ENCODE measurements around the gene RSPH6A. TPM values are rescaled to one million over a fixed set of nuclear protein-coding genes. Genes with fewer than 3 reads are reported as not detected.
"Not testable (repeated sequence)": the region's sequence is repeated elsewhere in the genome, so short reads cannot be mapped to it uniquely, and the experiment has no call there.

Gene RSPH6A
- total RNA-seq, 1 donor from 2014 or later = 0.16 TPM

DNA sequence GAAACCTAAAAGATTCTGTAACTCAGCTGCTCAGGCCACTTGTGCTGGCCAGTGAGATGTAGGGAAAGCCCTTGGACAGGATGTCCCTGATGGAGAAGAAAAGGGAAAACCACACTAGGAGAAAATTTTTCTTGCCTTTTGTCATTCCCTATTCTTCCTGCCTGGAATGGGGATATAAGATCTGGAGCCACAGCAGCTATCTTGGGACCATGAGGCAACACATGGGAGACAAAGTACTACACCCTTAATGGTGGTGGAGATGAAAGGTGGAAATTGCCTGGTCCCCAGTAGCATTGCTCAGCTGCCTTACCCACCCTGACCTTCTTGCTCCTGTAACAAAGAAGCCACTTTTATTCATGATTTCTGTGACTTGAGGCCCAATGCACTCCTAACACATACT, 9.4 kb downstream of the RSPH6A start:
- intact Hi-C loops (cut with DNase I) = no loop called here
- DNase-seq (ENCODE audit: low spot score) = no peak

DNA sequence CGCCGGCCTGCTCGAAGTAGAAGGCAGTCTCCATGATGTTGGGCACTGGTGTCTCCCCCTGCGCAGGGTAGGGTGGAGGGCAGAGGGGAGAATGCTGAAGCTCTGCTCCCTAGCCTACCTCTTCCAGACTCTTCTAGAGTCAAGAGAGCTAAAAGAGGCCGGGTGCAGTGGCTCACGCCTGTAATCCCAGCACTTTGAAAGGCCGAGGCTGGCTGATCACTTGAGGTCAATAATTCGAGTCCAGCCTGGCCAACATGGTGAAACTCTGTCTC, 10.2 kb downstream of the RSPH6A start:
- intact Hi-C loops (cut with DNase I) = no loop called here
- DNase-seq (ENCODE audit: low spot score) = no peak

DNA sequence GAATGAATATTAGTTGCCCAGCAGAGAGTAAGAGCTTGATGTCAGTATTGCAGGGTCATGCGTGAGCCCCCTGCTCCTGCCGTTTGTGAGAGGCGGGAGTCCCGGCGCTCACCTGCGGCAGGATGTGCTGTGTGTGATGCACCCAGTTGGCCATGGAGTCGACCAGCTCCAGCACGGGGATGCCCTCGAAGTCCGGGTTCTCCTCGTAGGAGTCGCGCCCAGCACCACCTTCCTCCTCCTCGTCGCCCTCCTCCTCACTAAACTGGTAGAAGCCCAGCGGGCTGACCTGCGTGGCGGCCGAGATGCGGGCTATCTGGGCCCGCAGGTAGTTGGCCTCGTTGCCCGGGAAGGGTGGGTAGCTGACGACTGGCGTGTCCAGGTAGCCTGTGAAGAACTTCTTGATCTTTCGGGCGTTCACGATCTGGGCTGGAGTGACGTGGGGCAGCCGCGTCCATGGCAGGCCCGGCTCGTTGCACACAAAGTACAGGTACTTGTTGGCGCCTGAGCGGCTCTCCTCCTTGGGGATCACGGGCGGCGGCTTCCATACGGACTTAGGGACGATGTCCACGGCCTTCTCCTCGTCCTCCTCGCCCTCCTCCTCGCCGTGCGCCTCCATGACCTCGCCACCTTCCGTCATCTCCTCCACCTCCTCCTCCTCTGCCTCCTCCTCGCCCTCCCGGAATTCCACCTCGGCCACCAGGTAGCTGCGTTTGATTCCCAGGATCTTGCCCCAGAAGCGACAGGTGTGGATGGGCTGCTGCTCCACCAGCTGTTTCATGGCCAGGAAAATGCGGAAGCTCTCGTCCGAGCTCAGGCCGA, 10.8 kb downstream of the RSPH6A start:
- DNase-seq (ENCODE audit: low spot score) = no peak
- intact Hi-C loops (cut with DNase I) = no loop called here

DNA sequence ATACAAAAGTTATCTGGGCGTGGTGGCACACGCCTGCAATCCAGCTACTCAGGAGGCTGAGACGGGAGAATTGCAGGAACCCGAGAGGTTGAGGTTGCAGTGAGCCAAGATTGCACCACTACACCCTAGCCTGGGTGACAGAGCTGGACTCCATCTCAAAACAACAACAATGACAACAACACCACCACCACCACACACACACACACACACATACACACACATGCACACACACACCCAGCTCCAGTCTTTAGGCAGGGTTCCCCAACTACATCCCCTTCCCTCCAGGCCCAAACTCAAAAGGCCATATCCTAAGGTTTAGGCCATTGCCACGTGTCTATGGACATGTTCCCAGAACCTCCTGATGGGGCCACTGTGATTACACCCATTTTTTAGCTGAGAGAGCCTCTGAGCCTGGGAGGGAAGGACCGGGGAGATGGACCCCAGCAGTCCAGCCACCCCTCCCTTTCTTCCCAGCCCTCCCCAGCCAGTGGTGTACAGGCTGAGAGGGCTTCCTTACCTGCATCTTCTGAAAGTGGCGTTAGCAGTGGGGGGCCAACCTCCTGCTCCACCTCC, 13.4 kb downstream of the RSPH6A start:
- no peak for DNase-seq (ENCODE audit: low spot score)
- intact Hi-C loops (cut with DNase I) = no loop called here

DNA sequence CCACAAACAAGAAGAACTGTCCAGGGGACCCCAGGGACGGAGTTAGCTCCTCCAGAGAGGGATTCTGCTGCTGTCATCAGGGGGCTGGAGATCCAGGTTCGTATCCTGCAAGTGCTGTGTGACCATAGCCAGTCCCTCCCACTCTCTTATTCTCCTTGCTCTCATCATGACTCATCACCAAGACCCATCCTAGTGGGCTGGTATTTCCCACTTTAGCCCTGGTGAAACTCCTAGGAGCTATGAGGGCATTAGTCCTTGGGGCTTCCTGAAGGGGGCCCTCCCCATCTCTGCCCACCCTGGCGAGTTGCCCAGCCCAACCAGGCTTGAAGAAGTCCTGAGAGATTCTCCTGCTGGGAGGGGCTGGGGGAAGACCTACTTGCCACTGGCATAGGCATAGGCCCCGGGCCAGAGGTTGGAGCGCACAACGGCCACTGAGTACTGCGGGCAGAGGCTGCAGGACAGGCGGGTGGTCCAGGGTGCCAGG, 15.0 kb downstream of the RSPH6A start:
- DNase-seq (ENCODE audit: low spot score) = no peak
- intact Hi-C loops (cut with DNase I) = no loop called here

DNA sequence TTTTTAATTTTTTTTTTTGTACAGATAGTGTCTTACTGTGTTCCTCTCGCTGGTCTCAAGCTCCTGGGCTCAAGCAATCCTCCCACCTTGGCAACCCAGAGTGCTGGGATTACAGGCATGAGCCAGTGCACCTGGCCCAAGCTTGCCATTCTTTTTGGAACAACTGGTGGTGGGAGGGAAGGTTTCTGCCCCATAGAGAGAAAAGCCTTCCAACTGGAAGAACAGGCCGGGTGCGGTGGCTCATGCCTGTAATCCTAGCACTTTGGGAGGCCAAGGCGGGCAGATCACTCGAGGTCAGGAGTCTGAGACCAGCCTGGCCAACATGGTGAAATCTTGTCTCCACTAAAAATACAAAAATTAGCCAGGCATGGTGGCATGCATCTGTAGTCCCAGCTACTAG, 15.6 kb downstream of the RSPH6A start:
- intact Hi-C loops (cut with DNase I) = loop anchor here (1.0 to 5.0 kb wide), 2 partner anchors 29 to 37 kb away; no protein-coding TSS in a partner anchor

DNA sequence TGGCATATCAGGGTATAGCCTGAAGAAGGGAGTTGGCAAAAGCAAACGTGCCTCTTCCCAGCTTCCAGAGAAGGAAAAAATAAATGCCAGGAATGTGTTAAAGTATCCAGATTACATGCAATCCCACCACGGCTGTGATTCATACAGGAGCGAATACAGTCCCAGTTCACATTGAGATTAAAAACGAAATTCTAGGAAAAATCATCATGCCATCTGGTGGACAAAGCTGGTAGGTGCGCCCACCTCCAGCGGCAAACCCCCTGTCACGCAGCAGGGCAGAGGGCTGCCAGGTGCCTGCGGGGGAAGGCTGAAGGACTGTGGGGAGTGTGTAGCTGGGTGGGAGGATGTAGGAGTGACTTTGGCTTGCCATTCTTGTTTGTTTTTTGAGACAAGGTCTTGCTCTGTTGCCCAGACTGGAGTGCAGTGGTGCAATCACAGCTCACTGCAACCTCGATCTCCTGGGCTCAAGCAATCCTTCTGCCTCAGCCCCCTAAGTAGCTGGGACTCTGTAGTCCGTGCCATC, 16.1 kb downstream of the RSPH6A start:
- DNase-seq (ENCODE audit: low spot score) = no peak
- intact Hi-C loops (cut with DNase I) = loop anchor here (1.0 to 5.0 kb wide), 2 partner anchors 29 to 37 kb away; no protein-coding TSS in a partner anchor

More for the DNA sequence above, 15.6 kb downstream of the RSPH6A start:
- DNase-seq (ENCODE audit: low spot score) = not testable (repeated sequence)

DNA sequence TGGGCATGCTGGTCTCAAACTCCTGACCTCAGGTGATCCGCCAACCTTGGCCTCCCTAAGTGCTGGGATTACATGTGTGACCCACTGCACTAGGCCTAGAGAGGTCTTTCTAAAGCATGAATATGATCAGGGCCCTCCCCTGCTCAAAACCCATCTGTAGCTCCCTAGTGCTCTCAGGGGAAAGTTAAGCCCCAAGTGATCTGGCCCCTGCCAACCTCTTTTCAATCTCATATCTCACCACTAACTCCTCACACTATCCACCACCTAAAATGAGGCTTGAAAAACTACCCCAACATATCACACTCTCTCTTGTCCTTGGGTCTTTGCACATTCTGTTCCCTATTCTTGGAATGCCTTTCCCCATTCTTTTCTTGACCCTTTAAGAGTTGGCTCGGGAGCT, 20.5 kb downstream of the RSPH6A start:
- DNase-seq (ENCODE audit: low spot score) = no peak
- intact Hi-C loops (cut with DNase I) = loop anchor here (5.0 kb wide), 1 partner anchor 32 kb away; no protein-coding TSS in a partner anchor

DNA sequence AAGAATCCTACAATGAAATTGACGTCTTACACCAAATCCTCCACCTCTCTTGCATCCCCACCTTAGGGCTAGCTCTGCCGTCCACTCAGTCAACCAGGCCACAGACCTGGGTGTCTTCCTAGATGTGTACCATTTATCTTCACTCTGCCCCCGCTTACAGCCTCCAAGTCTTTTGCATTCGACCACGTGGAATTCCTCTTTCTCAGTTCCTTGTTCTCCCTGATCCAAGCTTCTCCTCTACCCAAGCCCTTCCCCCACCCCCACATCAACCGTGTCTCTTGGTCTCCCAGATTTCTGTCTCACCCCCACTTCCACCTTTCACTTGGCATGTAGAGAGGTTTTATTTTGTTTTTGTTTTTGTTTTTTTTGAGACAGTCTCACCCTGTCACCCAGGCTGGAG, 21.2 kb downstream of the RSPH6A start:
- intact Hi-C loops (cut with DNase I) = no loop called here
- no peak for DNase-seq (ENCODE audit: low spot score)

DNA sequence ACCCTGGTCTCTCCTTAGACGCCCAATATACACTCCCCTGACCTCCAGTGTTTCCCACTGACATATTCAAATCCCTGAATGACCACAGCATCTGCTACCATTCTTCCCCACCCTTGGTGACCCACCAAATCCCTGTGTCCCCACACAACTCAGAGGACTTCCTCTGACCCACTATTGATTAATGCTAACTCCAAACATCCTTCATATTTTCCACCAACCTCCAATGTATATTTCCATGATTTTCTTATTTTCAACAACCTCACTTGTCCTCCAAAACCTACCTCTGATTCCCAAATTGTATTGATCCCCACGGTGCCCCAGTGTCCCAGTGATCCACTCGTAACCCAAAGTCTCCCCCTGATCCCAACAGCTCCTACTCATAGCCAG, 21.9 kb downstream of the RSPH6A start:
- intact Hi-C loops (cut with DNase I) = no loop called here
- DNase-seq (ENCODE audit: low spot score) = no peak

DNA sequence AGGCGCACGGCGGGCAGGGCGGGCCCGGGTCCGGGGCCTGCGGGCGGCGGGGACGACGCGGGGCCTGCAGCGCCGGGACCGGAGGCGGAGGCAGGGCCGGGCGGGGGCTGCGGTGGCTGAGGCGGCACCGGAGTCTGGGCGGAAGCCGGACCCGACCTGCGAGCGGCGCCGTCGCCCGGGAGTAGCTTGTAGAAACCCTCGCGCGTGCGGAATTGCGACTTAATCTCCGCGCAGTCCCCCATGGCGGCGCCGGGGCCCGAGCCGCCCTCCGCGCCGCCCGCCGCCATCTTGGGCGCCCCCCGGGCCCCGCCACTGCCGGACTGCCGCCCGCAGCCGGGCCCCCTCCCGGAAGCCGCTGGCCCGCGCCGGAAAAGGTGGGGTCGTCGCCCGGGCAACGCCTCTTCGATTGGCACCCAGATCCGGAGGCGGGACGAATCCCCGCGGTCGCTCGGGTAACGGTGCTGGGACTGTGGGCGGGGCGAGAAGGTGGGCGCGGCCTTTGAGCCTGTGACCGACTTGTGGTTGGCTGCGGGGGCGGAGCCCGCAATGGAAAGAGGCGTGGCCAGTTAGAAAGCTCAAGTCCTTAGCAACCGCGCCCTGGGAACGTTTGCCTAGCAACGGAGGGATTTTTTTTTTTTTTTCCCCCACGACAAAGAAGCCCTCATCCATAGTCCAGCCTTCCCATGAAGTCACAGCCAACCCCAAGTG, 22.5 kb downstream of the RSPH6A start, which contains the start of gene DMWD:
TSS of gene DMWD (minus strand) at position 376 of the 708 bp plus-strand sequence. CDS start at position 287, 89 bp downstream.
- peak; percentile 99 for DNase-seq (ENCODE audit: low spot score)
- intact Hi-C loops (cut with DNase I) = no loop called here

DNA sequence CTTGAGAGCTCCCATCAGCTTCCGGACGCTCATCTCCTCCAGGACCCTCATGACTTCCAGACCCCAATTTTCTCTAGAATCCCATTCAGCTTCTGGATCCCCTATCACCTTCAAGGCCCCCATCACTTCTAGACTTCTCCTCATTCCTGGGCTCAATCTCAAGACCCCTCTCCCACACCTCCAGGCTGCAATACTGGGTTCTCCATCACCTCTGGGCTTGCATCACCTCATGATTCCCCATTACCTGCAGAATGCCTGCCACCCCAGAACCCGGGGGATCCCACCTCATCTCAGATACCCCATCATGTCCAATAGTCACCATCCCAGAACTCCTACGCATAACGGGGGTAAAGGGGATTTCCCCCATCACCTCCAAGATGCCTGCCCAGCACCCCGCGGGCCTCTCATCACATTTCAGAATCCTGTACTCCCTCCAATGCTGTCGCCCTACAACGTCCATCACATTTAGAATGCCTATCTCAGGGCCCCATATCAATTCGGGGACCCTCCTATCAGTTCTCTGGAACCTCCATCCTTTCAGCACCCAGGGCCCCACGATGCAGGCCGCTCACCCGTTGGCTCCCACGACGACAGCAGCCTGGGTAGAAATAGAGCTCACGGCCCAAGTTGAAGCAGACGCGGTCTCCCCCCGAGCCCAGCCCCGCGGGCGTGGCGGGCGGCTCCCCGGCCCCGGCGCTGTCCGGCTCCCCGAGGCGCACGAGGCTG, 23.2 kb downstream of the RSPH6A start:
- DNase-seq (ENCODE audit: low spot score) = no peak
- intact Hi-C loops (cut with DNase I) = no loop called here

DNA sequence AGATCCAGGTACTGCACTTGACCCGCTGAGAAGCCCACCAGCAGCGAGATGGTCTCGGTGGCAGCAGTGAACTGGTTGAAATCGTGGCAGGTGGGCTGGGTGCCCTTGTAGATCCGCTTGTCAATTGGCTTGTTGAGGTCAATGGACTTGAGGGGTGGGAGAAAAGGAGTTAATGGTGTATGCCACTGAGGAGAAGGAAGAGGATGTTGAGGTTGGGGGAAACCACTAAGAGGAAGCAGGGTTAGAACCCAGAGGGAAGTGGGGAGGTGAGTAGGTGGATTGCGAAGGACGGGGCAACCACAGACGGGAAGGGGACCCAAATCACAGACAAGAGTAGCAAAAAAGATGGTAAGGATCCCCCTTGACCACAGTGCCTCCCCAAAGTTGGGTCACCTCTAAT, 24.2 kb downstream of the RSPH6A start:
- intact Hi-C loops (cut with DNase I) = no loop called here
- no peak for DNase-seq (ENCODE audit: low spot score)

DNA sequence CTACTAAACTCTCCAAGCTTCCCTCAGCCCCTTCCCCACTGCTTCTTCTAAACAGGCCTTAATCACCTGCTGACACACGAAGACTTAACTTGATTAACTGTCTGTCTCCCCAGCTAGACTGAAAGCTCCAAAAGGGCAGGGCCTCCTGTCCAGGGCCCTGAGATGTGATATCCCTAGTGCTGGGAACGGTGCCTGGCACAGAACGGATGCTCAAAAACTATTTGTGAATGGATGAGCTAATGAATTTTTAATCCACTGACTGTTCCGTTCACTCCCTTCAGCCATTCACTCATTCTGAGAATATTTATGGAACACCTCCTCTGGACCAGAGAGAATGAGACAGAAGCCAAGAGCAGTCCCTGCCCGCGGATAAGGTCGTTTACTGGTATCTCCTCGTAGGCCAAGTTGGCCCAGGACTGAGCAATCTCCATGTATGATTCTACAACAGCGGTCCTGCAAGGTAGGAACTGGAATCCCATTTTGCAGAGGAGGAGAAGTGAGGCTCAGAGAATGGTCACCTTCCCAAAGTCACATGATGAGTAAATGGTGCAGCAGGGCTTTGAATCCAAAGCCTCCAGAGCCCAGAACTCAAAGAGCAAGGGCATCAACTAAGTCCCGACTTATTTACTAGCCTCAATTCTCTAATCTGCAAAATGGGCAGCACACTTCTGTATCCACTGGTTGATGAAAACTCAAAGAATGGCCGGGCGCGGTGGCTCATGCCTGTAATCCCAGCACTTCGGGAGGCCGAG, 25.9 kb downstream of the RSPH6A start:
- intact Hi-C loops (cut with DNase I) = no loop called here
- DNase-seq (ENCODE audit: low spot score) = no peak

DNA sequence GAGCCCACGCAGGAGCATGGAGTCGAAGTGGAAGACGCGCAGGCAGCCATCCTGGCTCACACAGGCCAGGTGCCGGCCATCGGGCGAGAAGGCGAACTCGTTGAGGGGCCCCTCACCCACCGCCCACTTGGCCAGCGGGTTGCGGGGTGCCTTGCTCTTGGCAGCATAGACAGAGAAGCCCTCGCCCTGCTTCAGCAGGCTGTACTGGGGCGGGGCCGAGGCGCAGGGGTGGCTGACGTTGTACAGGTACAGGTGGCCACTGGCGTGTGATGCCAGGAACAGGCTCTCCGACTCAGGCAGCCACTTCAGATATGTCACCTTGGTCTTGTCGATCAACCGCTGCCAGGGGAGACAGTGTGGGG, 28.6 kb downstream of the RSPH6A start:
- intact Hi-C loops (cut with DNase I) = no loop called here
- DNase-seq (ENCODE audit: low spot score) = no peak

DNA sequence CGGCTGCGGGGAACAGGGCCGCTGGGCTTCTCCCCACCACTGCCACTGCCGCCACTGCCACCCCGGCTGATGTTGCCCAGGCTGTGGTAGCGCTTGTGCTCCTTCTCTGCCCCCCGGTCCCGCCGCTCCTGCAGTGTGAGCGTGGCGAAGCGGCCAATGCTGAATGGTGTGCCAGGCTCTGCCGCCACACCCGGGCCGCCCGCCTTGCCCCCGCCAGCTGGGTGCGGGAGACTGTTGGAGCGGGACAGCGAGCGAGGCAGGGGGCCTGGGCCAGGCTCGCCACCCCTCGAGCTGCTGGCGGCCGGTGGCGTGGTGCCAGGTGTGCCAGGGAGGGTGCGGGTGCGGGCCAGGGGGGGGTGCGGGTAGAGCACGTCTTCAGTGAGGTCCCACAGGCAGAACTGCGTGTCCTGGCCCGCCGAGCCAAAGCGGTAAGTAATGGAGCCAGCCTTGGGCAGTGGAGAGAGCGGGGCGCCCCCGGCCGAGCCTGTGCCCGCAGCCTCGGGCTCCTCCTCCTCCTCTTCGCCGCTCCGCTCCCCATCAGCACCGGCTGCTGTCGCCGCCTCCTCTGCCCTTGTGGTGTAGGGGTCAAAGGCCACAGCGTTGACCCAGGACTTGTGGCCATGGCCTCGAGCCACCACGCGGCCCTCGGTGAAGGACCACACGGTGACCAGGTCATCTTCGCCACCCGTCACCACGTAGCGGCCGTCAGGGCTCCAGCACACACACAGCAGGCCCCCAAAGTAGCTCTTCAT, 29.2 kb downstream of the RSPH6A start:
- intact Hi-C loops (cut with DNase I) = no loop called here
- no peak for DNase-seq (ENCODE audit: low spot score)

DNA sequence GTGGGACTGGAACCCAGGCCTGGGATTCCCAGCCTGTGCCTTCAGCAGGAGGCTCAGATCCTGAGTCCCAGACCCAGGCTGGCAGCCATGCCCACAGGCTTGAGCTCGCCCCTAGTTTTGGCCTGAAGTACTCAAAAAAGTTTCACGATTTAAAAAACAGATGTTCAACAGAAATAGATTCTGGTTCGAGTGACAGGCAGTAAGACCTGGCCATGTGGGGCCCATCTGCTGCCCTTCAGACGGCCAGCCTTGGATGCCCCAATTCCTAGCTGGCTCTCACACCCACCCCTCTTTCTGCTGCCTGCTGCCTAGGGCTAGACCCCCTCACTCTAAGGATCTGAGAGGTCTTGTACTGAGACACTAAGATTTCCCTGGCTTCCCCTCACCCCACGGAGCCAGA, 30.0 kb downstream of the RSPH6A start:
- intact Hi-C loops (cut with DNase I) = no loop called here
- no peak for DNase-seq (ENCODE audit: low spot score)

DNA sequence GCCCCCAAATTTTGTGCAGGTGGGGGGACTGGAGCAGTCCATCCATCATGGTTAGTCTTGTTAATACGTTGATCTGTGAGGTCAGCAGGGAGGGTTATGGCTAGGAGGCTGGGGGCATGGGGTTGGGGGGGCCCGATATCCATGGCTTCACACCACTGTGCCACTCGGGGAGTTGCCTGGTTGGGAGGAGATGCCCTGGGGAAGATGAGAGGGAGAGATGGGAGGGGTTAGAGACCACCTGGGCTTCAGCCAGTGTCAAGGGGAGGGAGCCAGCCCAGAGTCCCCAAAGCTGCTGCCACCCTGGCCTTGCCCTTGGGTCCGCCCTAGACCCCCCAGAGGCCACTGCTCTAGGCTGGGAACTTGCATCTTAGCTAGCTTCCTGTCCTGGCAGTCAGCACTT, 31.0 kb downstream of the RSPH6A start:
- intact Hi-C loops (cut with DNase I) = no loop called here
- DNase-seq (ENCODE audit: low spot score) = no peak
